ENCODE data around the gene SOWAHC.

The SOWAHC gene

GRCh38 chr2:109607766-109608165, 6.4 kb upstream of the SOWAHC start:
- no peak overlapping the region for H3K27ac ChIP-seq
- TF ChIP-seq, protein P1, sequence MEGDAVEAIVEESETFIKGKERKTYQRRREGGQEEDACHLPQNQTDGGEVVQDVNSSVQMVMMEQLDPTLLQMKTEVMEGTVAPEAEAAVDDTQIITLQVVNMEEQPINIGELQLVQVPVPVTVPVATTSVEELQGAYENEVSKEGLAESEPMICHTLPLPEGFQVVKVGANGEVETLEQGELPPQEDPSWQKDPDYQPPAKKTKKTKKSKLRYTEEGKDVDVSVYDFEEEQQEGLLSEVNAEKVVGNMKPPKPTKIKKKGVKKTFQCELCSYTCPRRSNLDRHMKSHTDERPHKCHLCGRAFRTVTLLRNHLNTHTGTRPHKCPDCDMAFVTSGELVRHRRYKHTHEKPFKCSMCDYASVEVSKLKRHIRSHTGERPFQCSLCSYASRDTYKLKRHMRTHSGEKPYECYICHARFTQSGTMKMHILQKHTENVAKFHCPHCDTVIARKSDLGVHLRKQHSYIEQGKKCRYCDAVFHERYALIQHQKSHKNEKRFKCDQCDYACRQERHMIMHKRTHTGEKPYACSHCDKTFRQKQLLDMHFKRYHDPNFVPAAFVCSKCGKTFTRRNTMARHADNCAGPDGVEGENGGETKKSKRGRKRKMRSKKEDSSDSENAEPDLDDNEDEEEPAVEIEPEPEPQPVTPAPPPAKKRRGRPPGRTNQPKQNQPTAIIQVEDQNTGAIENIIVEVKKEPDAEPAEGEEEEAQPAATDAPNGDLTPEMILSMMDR (IDR thresholded peaks at IDR 0.05), result no peak
- H3K4me3 ChIP-seq, result no peak overlapping the region
- DNase-seq (ENCODE audit: low spot score), result no peak

- TF ChIP-seq, protein P1 (IDR thresholded peaks at IDR 0.05), result no peak
- peak overlapping the region; percentile 33 for H3K4me3 ChIP-seq
- DNase-seq (ENCODE audit: low spot score), result no peak
- H3K27ac ChIP-seq, result peak overlapping the region; percentile 12 to 70
Observed at GRCh38 chr2:109609352-109610024, 4.7 kb upstream of the SOWAHC start.

DNA sequence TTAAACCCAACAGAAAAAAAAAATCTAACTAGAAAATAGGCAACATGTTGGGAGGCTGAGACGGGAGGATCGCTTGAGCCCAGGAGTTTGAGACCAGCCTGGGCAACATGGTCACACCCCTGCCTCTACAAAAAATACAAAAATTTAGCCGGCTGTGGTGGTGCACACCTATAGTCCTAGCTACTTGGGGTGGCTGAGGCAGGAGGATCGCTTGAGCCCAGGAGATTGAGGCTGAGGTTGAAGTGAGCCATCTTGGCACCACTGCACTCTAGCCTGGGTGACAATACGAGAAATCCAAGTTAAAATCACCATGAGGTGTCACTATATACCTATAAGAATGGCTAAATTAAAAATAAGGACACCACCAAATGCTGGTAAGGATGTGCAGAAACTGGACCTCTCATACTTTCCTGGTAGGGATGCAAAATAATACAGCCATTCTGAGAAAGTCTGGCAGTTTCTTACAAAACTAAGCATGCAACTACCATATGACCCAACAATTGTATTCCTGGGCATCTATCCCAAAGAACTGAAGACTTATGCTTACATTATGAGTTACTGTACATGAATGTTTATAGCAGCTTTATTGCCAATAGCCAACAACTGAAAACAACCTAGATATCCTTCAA, 2.6 kb upstream of the SOWAHC start:
- TF ChIP-seq, protein P1 (IDR thresholded peaks at IDR 0.05), result no peak
- no peak for DNase-seq (ENCODE audit: low spot score)
- Histone ChIP-seq H3K27ac (peak overlapping the region in 1 of 2 donors; percentile 46), H3K4me3 (peak overlapping the region; percentile 90)

- TF ChIP-seq, protein P1 (IDR thresholded peaks at IDR 0.05), result no peak
- peak; percentile 82 for DNase-seq (ENCODE audit: low spot score)
- Histone ChIP-seq H3K4me3 (peak overlapping the region; percentile 90), H3K27ac (peak overlapping the region; percentile 98 to 99)
Observed at GRCh38 chr2:109613081-109613921, 863 bp upstream of the SOWAHC start.

DNA sequence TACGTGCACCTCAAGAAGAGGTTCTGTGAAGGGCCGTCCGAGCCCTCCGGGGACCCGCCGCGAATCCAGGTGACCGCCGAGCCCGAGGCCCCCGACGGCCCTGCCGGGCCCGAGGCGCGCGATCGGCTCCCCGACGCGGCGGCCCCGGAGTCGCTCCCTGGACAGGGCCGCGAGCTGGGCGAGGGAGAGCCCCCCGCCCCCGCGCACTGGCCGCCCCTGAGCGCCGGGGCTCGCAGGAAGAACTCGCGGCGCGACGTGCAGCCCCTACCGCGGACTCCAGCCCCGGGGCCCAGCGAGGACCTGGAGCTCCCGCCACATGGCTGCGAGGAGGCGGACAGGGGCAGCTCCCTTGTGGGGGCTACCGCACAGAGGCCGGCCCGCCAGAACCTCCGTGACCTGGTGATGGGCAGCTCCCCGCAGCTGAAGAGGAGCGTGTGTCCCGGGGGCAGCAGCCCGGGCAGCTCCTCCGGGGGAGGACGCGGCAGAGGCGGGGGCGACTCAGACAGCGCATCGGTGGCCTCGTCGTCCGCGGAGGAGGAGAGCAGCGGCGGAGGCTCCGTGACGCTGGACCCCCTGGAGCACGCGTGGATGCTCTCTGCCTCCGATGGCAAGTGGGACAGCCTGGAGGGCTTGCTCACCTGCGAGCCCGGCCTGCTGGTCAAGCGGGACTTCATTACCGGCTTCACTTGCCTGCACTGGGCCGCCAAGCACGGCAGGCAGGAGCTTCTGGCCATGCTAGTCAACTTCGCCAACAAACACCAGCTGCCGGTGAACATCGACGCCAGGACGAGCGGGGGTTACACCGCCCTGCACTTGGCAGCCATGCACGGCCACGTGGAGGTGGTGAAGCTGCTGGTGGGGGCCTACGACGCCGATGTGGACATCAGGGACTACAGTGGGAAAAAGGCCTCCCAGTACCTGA, 812 bp downstream of the SOWAHC start:
- peak; percentile 80 for DNase-seq (ENCODE audit: low spot score)
- H3K27ac ChIP-seq, result peak overlapping the region; percentile 98 to 99

More for the DNA sequence above, 812 bp downstream of the SOWAHC start:
- TF ChIP-seq, protein P1 (IDR thresholded peaks at IDR 0.05), result no peak
- peak overlapping the region; percentile 90 for H3K4me3 ChIP-seq

Data from coronary artery (tissue), 2 donors.